Upper lobe of left lung (tissue), 4 donors: ENCODE results near the gene CALN1.

Source experiments
- CTCF ChIP-seq, 6 experiments: fragments of 450-650 bp in 4 of 6; fragments of 200-600 bp in 2 of 6; sonication (generic) in 2 of 6; IDR thresholded peaks; one replicate each; pipeline ENCODE4 v1.5.1; 2016 to 2019; ENCODE audit warnings: antibody characterized with exemption in 6 of 6
- EP300 ChIP-seq, 4 donors: sonication (generic); formaldehyde crosslinking; IDR thresholded peaks; one replicate each; pipeline ENCODE4 v1.5.1; 2017; ENCODE audit warnings: antibody characterized with exemption in 4 of 4, control low read depth in 2 of 4
- POLR2A ChIP-seq, 4 donors: fragments of 450-650 bp; IDR thresholded peaks; one replicate each; pipeline ENCODE4 v1.5.1; 2016 to 2017; ENCODE audit warnings: antibody characterized with exemption in 4 of 4, mild to moderate bottlenecking in 2 of 4
- POLR2AphosphoS5 ChIP-seq, 2 donors: sonication (generic); formaldehyde crosslinking; IDR thresholded peaks; one replicate each; pipeline ENCODE4 v1.5.1; 2017; ENCODE audit warnings: antibody characterized with exemption in 2 of 2

DNA sequence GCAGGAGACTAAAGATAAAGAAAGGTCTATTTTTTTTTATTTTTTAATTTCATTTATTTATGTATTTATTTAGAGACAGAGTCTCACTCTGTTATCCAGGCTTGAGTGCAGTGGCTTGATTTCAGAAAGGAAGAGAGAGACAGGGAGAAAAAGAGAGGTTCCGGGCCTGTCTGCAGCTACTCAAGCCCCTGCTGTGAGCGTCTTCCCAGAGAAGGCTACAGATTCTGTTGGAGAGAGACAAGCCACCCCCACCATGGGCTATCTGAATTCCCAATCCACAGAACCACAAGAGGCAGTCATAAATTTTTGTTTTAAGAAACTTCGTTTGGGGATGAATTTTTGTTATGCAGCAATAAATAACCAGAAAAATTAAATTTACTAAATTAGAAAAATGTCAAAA lies 68.1 kb downstream of the CALN1 start:
- TF ChIP-seq CTCF (IDR thresholded peaks at IDR 0.05) (no peak), POLR2A (IDR thresholded peaks at IDR 0.05) (no peak), POLR2AphosphoS5 (IDR thresholded peaks at IDR 0.05) (no peak), EP300 (IDR thresholded peaks at IDR 0.05) (no peak)
